Anterior cingulate cortex (tissue), 58 donors: ENCODE results near the gene PPIL3.
"Not testable (repeated sequence)": the region's sequence is repeated elsewhere in the genome, so short reads cannot be mapped to it uniquely, and the experiment has no call there.

ENCODE experiments used
- DNase-seq, 58 donors: peaks; one replicate each; lab custom pipeline; 2025; lab: John Stamatoyannopoulos, UW

PPIL3 gene

DNA sequence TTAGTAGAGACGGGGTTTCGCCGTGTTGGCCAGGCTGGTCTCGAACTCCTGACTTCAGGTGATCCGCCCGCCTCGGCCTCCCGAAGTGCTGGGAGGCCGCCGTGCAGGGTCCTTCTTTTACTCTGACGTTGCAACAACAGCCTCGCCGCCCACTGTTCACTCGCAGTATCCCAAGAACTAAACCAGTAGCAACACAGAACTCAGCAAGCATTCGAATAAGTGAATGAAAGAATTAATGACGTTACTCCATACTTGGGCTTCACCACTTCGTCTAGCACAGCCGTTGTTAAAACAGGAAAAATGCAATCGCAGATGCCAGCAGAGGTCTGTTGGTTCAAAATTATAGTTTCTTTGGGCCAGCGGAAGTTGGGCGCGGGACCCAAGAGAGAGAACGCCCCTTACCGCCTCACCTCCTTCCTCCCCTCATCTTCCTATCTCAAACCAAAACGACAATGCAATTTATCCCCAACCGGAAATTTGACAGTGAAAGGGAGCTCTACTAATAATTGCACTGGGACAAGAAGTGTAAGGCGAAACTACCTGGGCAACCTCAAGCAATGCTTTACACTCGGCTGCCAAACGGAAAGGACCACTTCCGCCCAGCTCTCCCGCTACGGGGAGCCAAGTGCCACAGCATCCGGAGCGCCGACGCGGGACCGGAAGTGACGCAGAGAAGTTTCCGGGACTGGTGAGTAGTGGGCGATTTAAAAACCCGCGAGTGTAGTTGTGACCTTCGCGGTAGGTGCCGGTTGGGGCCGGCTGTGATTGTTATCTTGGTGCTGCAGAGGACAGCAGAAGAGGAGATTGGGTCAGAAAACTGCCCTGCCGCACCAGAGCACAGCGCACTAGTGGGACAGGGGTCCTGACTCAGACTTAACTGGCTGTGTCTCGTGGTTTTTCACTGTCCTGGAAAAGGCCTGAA lies at the start of gene PPIL3, which contains the start of gene NIF3L1:
Gene PPIL3, minus strand, starts transcription at position 374 of the 922 bp plus-strand sequence. CDS start 1,462 bp downstream, outside the sequence.
Gene NIF3L1, plus strand, starts transcription at position 668 of the 922 bp plus-strand sequence. CDS start 2,573 bp downstream, outside the sequence.
- DNase-seq = peak; percentile 63 to 97 (median 90)

DNA sequence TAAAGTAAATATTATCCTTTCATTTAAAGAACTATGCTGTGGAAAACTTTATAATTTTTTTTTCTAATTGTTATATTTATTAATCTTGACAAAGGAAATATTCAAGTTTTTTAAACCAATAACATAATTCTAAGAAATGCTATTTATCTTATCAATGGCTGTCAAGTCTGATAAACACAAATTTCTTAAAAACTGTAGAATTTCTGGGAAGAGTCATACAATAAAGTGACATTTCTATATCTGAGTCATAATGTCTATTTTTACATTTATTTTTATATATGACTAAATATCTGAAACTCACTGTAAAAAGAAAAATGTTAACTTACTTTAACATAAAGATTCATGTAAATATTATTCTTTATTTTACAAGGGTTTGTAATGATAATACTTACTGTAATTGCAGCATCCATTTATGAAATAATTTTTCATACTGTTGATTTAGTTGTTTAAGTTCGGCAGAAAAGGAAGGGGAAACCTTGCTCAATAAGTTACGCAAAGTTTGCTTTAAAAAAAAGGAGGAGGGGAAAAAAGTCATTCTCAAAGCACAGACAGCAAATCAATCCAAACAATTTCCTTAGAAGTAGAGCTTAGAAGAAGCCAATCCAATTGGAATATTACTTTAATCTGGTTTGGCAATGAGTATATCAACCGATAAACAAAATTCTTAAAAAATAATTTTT lies 42.2 kb upstream of the PPIL3 start:
- no peak for DNase-seq

DNA sequence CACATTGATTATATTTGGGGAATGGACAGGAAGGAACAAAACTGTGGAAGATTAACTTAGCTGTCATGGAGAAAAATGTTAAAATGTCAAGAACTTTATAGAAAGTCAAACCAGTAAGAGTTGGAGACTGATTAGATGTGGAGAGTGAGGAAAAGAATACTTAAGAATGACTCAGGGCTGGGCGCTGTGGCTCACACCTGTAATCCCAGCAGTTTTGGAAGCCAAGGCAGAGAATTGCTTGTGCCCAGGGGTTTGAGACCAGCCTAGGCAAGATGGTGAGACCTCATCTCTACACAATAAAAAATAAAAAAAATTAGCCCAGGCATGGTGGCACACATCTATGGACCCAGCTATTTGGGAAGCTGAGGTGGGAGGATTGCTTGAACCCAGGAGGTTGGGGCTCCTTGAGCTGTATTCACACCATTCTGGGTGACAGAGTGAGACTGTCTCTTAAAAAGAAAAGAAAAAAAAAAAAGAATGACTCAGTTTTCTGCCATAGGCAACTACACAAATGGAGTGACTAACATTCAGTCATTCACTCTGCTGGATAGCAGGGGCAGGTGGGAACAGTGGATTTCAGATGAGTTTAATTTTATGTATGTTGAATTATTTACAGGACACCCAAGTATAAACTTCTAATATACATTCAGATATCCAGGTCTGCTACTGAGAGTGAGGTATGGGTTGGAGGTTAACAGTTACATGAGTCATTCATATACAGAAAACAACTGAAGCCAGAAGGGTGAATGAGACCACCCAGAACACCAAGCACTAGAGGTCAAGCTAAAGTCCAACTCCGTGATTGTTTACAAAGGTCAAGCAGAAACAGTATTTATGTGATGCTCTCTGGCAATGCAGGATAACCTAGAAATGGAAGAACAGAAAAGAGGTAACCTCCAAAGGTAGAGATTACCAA lies 40.7 kb upstream of the PPIL3 start:
- DNase-seq = no peak

DNA sequence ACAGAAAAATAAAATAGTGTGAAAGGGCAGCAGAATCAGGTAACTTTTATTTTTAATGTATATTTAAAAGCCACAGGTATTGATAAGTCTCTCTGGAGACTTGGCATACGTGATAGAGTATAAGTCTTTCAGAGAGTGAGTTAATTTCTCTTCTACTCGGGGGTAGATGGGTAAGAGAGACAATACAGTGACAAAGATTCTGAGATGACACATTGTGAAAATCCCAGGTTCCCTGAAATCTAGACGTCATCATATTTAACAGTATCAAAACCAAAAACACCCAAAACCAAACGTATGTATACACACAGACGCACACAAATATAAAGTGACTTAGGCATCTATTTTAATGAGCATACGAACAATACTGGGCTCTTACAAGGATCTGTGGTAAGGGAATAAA lies 33.6 kb upstream of the PPIL3 start:
- DNase-seq = no peak

DNA sequence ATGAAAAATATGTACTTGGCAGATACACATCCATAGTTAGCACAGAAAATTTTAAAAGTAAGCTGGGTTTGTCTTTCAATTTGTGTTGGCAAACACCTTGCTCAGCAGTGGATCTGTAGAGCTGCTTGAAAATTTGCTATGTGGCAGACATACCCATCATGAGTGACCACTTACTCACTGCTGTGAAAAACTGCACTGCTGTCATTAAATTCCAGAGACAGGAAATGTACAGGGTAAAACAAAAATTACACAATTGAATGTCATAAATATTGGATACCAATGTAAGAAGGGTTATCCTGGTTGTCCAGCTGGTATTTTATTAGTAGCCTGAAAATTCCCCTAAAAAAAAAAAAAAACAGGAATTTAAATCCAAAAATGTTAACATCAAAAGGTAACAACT lies 24.8 kb upstream of the PPIL3 start:
- no peak for DNase-seq

DNA sequence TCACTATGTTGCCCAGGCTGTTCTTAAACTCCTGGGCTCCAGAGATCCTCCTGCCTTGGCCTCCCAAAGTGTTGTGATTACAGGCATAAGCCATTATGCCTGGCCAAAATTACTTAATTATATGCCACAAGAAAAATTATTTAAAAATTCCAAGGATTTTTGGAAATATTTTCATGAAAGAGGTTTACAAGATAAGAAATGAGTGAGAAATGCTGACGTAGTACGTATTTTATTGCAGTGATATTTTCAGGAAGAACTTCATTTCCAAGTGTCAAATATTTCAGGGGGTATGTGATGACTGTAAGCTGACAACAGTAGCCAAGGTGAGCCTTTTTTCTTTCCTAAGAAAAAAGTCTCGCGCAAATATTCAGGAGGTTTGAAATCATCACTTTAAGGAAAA lies 21.1 kb upstream of the PPIL3 start:
- no peak for DNase-seq

DNA sequence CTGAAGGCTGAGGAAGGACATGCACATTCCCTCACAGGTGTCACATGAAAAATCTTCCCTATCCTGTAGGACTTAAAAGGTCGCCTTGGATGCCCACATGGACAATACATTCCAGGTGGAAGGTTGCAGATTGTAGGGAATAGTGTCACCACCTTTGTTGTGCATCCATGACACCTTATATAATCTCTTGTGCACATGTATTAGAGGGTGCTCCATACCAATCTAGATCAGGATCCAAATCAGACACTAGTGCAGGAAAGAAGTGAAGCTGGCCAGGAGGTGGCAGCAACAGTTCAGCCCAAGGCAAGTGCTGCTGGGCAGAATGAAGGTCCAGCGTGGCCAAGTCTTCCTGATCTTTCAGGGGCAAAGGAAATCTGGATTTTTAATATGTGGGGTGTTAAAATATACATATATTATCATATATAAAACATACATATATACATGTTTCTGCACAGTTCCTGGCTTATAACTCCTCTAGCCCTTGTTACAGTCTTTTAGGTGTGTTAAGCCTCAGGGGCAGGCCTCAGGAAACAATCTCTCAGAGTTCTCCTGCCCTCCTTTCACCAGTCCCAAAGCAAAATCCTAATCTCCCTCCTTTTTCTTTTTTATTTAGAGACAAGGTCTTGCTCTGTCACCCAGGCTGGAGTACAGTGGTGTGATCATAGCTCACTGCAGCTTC lies 16.9 kb upstream of the PPIL3 start:
- DNase-seq = peak in 54 of 58 donors; percentile 3 to 80 (median 47)

DNA sequence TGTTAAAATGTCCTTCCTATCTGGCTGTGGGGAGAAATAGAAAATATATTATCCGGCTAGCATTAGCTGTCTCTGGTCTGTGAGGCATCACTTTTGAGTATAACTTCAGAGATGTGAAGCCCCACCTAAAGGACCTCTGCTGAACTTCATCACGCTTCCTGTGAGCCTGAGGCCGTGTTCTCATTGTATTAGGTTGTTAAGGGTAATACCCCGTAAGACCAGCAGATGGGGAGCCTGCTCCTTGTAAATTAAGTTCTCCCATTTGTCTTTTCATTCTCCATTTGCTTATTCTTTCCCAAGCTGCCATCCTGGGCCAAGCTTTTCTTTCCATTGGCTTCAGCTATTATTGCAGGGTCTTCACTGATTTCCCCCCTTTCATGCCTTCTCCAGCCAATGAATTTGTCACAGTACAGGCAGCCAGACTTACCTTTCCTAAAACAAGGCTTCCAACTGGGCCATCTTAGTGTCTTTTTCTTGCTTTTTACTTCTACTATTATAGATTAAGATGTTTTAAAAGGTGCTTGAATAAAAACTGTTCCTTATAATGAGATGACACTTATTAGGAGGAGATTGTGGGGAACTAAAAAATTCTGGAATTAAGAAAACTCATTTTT lies 12.7 kb upstream of the PPIL3 start:
- peak in 33 of 58 donors; percentile 0 to 58 (median 12) for DNase-seq

DNA sequence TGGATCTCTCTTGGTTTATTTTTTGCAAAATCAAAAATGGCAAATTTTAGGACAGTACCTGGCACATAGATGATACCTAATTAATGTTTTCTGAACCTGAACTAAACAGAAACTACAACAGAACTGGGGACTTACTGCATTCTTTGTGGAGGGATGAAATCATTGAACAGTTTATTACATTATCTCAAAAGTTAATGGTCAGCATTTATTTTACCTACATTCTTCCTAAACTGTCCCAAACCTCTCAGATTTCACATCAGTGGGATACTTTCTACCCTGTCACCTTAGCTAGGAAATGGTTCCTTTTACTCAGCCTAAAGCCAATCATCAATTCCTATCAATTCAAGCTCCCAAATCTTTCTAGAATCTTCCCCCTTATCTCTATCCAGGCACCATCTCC lies 10.6 kb upstream of the PPIL3 start:
- no peak for DNase-seq

DNA sequence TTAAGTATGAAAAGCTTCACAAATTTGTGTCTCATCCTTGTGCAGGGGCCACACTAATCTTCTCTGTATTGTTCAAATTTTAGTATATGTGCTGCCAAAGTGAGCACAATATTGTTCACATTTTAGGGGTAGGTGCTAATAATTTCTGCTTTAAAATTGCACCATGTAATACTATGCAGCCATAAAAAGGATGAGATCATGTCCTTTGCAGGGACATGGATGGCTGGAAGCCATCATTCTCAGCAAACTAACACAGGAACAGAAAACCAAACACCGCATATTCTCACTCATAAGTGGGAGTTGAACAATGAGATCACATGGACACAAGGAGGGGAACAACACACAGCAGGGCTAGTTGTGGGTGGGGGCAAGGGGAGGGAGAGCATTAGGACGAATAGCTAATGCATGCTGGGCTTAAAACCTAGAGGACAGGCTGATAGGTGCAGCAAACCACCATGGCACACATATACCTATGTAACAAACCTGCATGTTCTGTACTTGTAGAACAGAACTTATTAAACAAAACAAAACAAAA lies 7.1 kb downstream of the PPIL3 start:
- DNase-seq = not testable (repeated sequence)

DNA sequence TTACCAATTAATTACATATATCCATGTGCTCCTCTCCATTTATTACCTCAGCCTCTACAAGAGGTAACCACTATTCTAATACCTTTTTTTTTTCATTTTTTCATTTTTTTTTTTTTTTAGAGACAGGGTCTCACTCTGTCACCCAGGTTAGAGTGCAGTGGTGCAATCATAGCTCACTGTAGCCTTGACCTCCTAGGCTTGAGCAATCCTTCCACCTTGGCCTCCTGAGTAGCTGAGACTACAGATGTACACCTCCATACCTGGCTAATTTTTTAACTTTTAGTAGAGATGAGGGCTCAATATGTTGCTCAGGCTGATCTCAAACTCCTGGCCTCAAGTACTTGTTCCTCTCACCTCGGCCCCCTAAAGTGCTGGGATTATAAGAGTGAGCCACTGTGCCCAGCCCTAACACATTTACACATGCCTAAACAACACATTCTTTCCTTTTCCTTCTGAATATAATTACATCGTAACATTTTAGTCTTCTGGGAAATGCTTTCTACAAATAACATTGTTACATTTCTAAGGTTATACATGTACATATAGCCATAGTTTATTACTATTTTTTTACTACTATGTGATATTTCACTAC lies 10.5 kb downstream of the PPIL3 start:
- DNase-seq = no peak

DNA sequence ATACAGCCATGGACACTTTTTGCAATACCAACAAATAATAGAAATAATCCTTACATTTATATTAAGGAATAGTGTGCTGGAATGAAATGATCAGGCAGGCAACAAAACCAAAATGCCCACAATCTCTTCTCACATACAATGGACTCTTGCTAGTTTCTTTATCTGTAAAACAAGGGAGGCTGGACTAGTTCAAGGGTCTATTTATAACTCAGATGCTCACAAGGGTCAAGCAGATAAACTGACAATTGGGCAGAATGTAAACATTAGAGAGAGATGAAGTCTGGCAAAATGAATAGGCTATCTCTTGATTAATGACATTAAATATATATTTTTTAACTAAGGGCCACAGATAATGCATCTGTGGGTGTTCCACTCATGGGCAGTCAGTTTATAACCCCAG lies 11.4 kb downstream of the PPIL3 start:
- DNase-seq = no peak

DNA sequence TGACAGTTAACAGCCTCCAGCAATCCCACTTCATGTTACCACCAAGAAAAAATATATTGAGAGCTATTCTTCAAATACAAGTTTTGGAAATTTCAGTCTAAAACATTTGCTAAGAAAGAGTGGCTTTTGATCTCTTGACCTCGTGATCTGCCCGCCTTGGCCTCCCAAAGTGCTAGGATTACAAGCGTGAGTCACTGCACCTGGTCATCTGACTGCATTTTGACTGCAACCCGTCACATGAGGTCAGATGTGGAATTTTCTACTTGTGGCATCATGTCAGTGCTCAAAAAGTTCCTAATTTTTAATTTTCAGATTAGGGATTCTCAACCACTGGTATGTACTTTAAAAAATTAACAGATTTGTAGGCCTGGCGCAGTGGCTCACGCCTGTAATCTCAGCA lies 15.3 kb downstream of the PPIL3 start:
- no peak for DNase-seq

DNA sequence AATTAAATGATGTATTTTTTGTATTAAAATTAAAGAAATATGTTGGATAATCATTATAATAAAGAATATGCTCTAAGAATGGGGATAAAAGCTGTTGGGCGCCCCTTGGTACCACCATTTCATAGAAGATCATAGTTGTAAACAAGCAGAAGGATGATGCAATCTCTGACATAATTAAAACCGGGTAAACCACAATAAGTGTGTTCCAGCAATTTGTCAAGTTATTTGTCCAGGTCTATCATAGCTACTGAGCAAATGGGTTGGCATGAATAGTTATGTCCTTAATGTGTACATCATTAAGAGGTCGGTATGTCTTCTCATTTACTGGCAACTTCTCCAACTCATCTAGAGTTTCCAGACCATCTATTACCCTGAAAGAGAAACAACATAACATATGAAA lies 17.7 kb downstream of the PPIL3 start:
- no peak for DNase-seq

DNA sequence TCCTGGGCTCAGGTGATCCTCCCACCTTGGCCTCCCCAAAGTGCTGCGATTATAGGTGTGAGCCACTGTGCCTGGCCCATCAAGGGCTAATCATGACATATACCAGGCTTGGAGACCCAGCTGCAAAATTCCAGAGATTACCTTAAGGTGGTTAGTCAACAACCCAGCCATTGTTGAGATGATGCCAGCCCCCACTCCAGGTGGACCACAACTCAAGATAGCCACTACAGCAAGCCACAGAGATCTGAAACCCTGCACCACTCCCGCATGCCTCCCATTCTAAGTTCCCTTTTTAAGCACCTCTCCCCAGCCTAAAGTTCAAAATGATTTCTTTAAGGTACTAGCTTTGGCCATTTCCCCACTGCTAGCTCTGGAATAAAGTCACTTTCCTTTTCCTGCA lies 19.9 kb downstream of the PPIL3 start:
- no peak for DNase-seq

DNA sequence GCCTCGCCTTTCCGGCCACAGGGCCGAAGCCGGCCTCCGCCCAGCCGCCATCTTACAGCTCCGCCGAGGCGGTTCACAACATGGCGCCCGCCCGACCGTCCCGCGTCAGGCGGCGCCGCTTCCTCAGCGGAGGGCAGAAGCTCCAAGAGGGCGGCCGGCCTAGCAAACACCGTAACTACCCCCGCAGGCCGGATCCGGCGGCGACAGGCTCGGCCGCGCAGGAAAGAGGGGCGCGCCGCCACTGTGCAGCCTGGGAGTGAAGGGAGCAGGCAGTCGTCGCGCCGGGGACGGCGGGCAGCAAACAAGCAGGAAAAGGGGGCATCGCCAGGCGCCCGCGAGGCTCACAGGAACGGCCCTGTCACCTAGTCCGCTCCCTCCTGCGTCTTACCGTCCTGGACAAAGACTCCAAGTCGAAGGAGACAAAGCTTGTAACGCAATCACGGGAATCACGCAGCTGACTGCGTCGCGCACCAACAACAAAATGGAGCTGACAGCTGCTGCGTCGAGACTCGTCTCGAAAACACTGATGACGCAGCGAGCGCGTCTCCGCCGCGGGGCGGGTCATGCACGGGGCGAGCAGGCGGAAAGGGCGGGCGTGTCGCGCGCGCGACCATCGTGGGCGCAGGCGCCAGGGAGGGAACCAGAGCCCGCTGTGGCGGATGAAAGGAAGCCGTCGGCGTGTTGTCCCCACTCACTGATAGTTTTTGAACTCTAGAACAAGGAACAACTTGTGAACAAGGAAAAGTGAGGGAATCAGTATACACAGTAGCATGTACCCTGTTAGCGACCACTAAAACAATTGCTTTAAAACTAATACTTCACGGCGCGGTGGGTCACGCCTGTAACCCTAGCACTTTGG lies 24.5 kb downstream of the PPIL3 start, which contains the start of gene CLK1:
Gene CLK1, minus strand, starts transcription at position 483 of the 859 bp plus-strand sequence. CDS start 2,796 bp downstream, outside the sequence.
- DNase-seq = peak; percentile 71 to 98 (median 93)

DNA sequence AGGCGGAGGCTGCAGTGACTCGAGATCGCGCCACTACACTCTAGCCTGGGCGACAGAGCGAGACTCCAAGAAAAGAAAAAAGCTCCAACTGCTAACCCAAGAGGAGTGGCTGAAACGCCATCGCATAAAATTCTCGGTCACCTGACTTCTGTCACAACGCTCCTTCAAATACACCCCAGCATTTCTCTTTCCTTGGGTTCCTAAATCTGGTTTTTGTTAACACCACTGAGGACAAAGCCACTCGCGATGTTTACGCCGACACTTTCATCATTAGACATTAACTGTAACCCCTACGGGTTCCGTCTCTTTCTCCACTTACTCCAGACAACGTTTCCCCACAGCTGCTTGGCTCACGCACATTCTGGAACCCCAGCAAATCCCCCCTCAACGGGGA lies 25.1 kb downstream of the PPIL3 start:
- peak in 17 of 58 donors; percentile 19 to 73 (median 50) for DNase-seq
